Upper lobe of left lung (tissue), 6 donors: ENCODE results near the gene PDLIM7. TPM values are rescaled to one million over a fixed set of nuclear protein-coding genes. Genes with fewer than 3 reads are reported as not detected.

Experiments
- ATAC-seq, 2 donors: fragments of 200-7000 bp; cut with Tn5 transposase; one replicate each; pipeline ENCODE4 v1.9.1; 2022; ENCODE audit warnings: mild to moderate bottlenecking in 2 of 2, moderate library complexity in 2 of 2; ENCODE audit not compliant: low FRiP score in 2 of 2
- DNase-seq, 2 donors: peaks; one replicate each; pipeline ENCODE4 v3.0.0-alpha.2; 2019 to 2020
- H3K27ac ChIP-seq, 4 donors: fragments of 200-600 bp; sonication (generic); one replicate each; pipeline ENCODE4 v1.5.1; 2016 to 2019
- H3K27me3 ChIP-seq, 4 donors: fragments of 200-600 bp; sonication (generic); one replicate each; pipeline ENCODE4 v1.5.1; 2017 to 2019
- H3K36me3 ChIP-seq, 4 donors: fragments of 200-600 bp; sonication (generic); one replicate each; pipeline ENCODE4 v1.5.1; 2016 to 2019
- H3K4me1 ChIP-seq, 4 donors: fragments of 200-600 bp; sonication (generic); one replicate each; pipeline ENCODE4 v1.5.1; 2018 to 2019
- H3K4me3 ChIP-seq, 4 donors: fragments of 200-600 bp; sonication (generic); one replicate each; pipeline ENCODE4 v1.5.1; 2017 to 2019; ENCODE audit warnings: mild to moderate bottlenecking in 2 of 4, moderate library complexity in 1 of 4
- H3K9me3 ChIP-seq, 4 donors: fragments of 200-600 bp; sonication (generic); one replicate each; pipeline ENCODE4 v1.5.1; 2018 to 2019
- CTCF ChIP-seq, 6 experiments: fragments of 450-650 bp in 4 of 6; fragments of 200-600 bp in 2 of 6; sonication (generic) in 2 of 6; IDR thresholded peaks; one replicate each; pipeline ENCODE4 v1.5.1; 2016 to 2019; ENCODE audit warnings: antibody characterized with exemption in 6 of 6
- EP300 ChIP-seq, 4 donors: sonication (generic); formaldehyde crosslinking; IDR thresholded peaks; one replicate each; pipeline ENCODE4 v1.5.1; 2017; ENCODE audit warnings: antibody characterized with exemption in 4 of 4, control low read depth in 2 of 4
- POLR2A ChIP-seq, 4 donors: fragments of 450-650 bp; IDR thresholded peaks; one replicate each; pipeline ENCODE4 v1.5.1; 2016 to 2017; ENCODE audit warnings: antibody characterized with exemption in 4 of 4, mild to moderate bottlenecking in 2 of 4
- POLR2AphosphoS5 ChIP-seq, 2 donors: sonication (generic); formaldehyde crosslinking; IDR thresholded peaks; one replicate each; pipeline ENCODE4 v1.5.1; 2017; ENCODE audit warnings: antibody characterized with exemption in 2 of 2
- WGBS, 2 donors: methylation state at CpG; one replicate each; pipeline ENCODE4 v1.1.5; 2017 to 2018; 5-methylcytosine and 5-hydroxymethylcytosine counted together
- total RNA-seq, 6 donors: library from RNA; depleted of rRNA in 4 of 6; stranded (reverse); fragments of >200 nt in 4 of 6; gene quantifications; one replicate each; pipeline versions ENCODE4 v1.1.0 to v1.2.1, GENCODE V29; 2016 to 2021
- donor health status: DM: no; HTN: no; CAD: no; lungs with moderate emphysema.
- donor health status: DM: no; HTN: yes; CAD: no; lungs with severe emphysema.

PDLIM7 gene
- total RNA-seq, 6 donors from 2014 or later = 32.0 to 142 (median 75.8) TPM

GRCh38 chr5:177478711-177479646 lies 18.4 kb downstream of the PDLIM7 start:
- peak; percentile 69 to 71 for ATAC-seq
- WGBS, 2 donors = 30 to 34% methylated on average over 18 of the region's 18 CpGs
- H3K4me3 ChIP-seq = no peak overlapping the region

GRCh38 chr5:177477701-177478477 lies 19.5 kb downstream of the PDLIM7 start:
- Histone ChIP-seq H3K4me3 (no peak overlapping the region), H3K36me3 (peaks cover 0 to 13% (median 7%) of the 10 kb centered on the region in 4 donors), H3K4me1 (peaks cover 18 to 35% (median 26%) of the 10 kb centered on the region in 4 donors), H3K9me3 (no peaks in the 10 kb centered on the region), H3K27ac (peak overlapping the region in 3 of 4 donors; percentile 12 to 71 (median 41)), H3K27me3 (peaks cover 0 to under 1% (median under 1%) of the 10 kb centered on the region in 4 donors)
- no peak for DNase-seq
- WGBS, 2 donors = 91 to 95% methylated on average over 8 to 13 of the region's 13 CpGs
- no peak for TF ChIP-seq POLR2AphosphoS5 (IDR thresholded peaks at IDR 0.05)
- TF ChIP-seq POLR2A (IDR thresholded peaks at IDR 0.05) = no peak
- no peak for TF ChIP-seq EP300 (IDR thresholded peaks at IDR 0.05)
- TF ChIP-seq CTCF (IDR thresholded peaks at IDR 0.05) = no peak
- ATAC-seq = no peak

More at GRCh38 chr5:177478711-177479646, 18.4 kb downstream of the PDLIM7 start:
- Histone ChIP-seq H3K27ac (peak overlapping the region; percentile 53 to 71 (median 66)), H3K27me3 (no peaks in the 10 kb centered on the region), H3K9me3 (no peaks in the 10 kb centered on the region), H3K4me1 (peaks cover 18 to 29% (median 24%) of the 10 kb centered on the region in 4 donors), H3K36me3 (peaks cover 0 to 24% (median 14%) of the 10 kb centered on the region in 4 donors)
- DNase-seq = peak in 1 of 2 donors; percentile 86
- no peak for TF ChIP-seq EP300 (IDR thresholded peaks at IDR 0.05)
- TF ChIP-seq POLR2A (IDR thresholded peaks at IDR 0.05) = peak in 1 of 4 donors; percentile 6
- TF ChIP-seq POLR2AphosphoS5 (IDR thresholded peaks at IDR 0.05) = peak in 1 of 2 donors; percentile 43
- TF ChIP-seq CTCF (IDR thresholded peaks at IDR 0.05) = no peak

GRCh38 chr5:177476531-177477233 lies 20.7 kb downstream of the PDLIM7 start:
- no peak overlapping the region for H3K4me3 ChIP-seq
- DNase-seq = peak in 1 of 2 donors; percentile 53
- peaks cover 0 to 6% (median 3%) of the 10 kb centered on the region in 4 donors for H3K36me3 ChIP-seq
- WGBS, 2 donors = 63 to 75% methylated on average over 10 to 18 of the region's 18 CpGs
- H3K27ac ChIP-seq = peak overlapping the region in 1 of 4 donors; percentile 41
- peak in 1 of 2 donors; percentile 3 for TF ChIP-seq POLR2AphosphoS5 (IDR thresholded peaks at IDR 0.05)
- TF ChIP-seq EP300 (IDR thresholded peaks at IDR 0.05) = no peak
- TF ChIP-seq CTCF (IDR thresholded peaks at IDR 0.05) = no peak
- peaks cover 0 to 7% (median 1%) of the 10 kb centered on the region in 4 donors for H3K27me3 ChIP-seq
- H3K4me1 ChIP-seq = peaks cover 30 to 47% (median 38%) of the 10 kb centered on the region in 4 donors
- ATAC-seq = peak in 1 of 2 donors; percentile 58
- no peaks in the 10 kb centered on the region for H3K9me3 ChIP-seq

GRCh38 chr5:177475563-177476427 lies 21.6 kb downstream of the PDLIM7 start:
- DNase-seq (no peak), ATAC-seq (no peak)
- TF ChIP-seq EP300 (IDR thresholded peaks at IDR 0.05) = no peak
- TF ChIP-seq POLR2AphosphoS5 (IDR thresholded peaks at IDR 0.05) = no peak
- TF ChIP-seq CTCF (IDR thresholded peaks at IDR 0.05) = no peak
- no peak for TF ChIP-seq POLR2A (IDR thresholded peaks at IDR 0.05)
- Histone ChIP-seq H3K36me3 (no peaks in the 10 kb centered on the region), H3K27me3 (peaks cover 0 to 7% (median 1%) of the 10 kb centered on the region in 4 donors), H3K9me3 (no peaks in the 10 kb centered on the region), H3K4me1 (peaks cover 31 to 55% (median 43%) of the 10 kb centered on the region in 4 donors), H3K27ac (no peak overlapping the region), H3K4me3 (no peak overlapping the region)
- WGBS, 2 donors = 75 to 83% methylated on average over 8 to 11 of the region's 11 CpGs
